GM12872 (cell line): Measurements from ENCODE around the gene IPO9.

Experiments
- TF ChIP-seq, protein P1 (sequence below): IDR thresholded peaks from 3 replicates; pipeline ENCODE4 v1.5.1; 2011; ENCODE audit warnings: low read depth, mild to moderate bottlenecking, low read length, moderate library complexity; ENCODE audit not compliant: insufficient read depth

The IPO9 gene

DNA sequence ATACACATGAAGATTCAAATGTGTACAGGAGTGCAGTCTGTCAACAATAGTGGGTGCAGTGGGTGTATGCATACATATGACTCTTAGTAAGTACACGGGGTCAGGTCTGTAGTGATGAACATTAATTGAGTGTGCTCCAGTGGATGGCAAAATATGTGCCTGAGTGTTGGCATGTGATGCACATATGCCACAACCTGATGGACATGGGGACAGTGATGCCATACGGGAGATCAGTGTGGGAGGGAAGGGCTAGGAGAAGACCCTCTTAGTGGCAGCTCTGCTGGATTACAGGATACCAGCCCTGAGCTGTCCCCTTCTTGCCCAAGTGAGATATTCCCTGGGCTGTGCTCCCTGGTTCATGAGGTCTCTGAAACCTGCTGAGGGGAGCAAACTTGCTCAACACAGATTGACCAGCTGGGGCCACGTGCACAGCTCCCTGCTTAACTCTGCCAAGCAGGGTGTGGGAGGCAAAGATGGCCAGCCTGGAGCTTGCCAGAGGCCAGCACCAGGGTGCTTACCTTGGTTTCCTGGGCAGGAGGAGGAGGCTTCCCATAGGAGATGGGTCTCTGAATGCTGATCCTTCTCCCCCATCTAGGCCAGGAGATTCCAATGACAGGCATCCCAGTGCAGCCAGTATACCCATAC lies 62.0 kb downstream of the IPO9 start:
- TF ChIP-seq, protein P1, sequence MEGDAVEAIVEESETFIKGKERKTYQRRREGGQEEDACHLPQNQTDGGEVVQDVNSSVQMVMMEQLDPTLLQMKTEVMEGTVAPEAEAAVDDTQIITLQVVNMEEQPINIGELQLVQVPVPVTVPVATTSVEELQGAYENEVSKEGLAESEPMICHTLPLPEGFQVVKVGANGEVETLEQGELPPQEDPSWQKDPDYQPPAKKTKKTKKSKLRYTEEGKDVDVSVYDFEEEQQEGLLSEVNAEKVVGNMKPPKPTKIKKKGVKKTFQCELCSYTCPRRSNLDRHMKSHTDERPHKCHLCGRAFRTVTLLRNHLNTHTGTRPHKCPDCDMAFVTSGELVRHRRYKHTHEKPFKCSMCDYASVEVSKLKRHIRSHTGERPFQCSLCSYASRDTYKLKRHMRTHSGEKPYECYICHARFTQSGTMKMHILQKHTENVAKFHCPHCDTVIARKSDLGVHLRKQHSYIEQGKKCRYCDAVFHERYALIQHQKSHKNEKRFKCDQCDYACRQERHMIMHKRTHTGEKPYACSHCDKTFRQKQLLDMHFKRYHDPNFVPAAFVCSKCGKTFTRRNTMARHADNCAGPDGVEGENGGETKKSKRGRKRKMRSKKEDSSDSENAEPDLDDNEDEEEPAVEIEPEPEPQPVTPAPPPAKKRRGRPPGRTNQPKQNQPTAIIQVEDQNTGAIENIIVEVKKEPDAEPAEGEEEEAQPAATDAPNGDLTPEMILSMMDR: no peak

DNA sequence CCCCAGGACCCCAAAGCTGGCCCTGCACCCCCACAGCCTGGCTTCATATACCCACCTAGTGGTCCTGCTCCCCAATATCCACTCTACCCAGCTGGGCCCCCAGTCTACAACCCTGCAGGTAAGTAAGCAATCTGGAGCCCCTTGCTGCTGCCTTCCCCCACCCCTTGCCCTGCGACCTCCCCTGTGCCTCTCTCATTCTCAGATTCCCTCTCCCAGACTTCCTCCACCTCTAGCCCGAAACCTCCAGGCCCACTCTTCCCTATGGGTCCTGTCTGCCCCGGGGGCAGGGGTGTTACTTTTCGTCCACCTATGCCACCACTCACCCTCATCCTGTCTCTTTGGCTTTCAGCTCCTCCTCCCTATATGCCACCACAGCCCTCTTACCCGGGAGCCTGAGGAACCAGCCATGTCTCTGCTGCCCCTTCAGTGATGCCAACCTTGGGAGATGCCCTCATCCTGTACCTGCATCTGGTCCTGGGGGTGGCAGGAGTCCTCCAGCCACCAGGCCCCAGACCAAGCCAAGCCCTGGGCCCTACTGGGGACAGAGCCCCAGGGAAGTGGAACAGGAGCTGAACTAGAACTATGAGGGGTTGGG lies 62.6 kb downstream of the IPO9 start:
- TF ChIP-seq, protein P1: no peak

DNA sequence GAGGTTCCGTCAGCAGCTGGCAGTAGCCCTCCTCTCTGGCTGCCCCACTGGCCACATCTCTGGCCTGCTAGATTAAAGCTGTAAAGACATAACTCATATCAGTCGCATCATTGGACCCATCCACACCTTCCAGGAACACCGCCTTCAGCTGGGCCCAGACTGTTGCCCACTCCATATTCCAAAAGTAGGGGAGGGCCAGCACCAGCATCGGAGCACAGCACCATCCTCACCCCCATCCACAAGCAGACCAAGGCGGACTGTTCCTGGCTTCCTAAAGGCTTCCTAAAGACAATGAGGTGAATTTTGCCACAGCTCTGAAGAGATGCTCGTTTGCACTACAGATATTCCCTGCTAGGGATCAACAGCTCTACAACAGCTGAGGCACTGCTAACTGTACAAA lies 63.3 kb downstream of the IPO9 start:
- TF ChIP-seq, protein P1: no peak

DNA sequence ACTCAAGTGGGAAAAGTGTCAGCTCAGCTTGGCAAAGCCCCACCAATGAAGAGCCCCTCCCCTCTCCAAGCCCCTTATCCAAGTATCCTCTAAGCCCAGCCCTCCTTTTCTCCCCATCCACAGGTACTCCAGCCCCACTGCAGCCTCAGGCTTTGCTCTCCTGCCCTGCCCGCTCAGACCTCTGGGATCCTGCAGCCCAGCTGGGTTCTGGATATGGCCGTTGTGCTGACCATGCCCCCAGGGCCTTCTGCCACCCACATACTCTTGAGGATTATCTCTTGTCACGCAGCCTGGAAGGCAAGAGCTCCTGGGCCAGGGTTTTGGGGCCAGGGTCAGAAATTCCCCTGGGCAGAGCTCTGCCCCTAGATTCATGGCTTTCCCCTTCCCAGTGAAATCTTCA lies 64.5 kb downstream of the IPO9 start:
- TF ChIP-seq, protein P1: no peak

DNA sequence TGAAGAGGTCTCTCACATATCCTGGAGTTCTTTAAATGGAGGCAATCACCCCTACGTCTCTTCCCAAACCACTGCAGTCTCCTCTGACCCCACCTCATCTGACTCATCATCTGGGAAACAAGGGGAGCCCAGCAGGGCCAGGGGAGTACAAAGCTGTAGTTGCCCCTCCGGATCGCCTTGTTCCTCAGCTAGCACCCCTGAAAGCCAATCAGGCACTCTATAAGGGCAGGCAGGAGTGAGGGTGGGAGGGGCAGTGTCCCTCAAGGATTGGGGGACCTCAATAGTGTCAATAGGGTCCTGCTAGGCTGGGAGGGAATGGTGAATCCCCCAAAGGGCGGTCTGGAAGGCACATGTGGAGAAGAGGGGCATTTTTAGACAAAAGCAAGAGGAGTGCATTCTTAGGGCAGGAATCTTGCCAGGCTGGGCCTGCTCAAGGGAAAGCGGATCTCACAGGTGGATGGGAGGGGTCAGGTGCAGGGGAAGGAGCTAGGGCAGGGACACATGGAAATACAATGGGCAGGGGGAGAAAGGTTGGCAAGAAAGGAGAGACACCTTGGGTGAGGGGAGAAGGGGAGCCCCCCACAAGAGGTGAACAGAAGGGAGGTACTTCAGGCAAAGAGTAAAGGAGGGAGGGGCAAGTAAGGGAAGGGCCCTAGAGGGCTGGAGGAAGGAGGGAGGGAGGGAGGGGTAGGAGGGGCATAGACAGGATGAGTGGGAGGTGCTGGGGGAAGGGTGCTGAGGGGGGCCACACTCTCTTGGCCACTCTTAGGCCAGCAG lies 65.6 kb downstream of the IPO9 start:
- TF ChIP-seq, protein P1: no peak

DNA sequence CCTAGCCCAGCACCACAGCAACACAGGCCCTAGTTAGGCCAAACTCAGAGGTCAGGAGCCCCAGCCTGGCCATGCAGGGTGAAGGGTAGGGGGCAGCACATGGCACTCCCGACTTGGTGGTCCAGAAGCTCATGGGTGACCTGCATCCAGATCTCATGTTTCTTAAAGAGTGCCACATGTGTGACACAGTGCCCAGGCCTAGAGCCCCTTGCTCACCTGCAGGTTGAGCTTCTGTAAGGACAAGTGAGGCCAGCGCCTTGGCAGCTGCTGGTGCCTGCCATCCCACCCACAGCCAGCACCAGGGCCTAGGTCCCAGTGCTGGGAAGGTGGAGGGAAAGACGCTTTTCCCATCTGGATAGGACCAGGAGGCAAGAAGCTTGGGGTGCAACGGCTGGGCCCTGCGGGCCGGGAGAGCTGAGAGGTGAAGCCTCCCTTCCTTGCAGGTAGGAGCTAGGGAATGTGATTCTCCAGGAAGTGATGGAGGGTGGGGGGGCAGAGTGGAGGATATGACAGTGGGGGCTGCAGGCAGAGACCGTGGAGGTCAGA lies 66.2 kb downstream of the IPO9 start:
- TF ChIP-seq, protein P1: no peak
